MM.1S (cell line): ENCODE measurements around the gene ARHGAP36.

Experiments used
- DNase-seq: peaks from one replicate; pipeline ENCODE4 v3.0.0-alpha.2; 2015
- H2AFZ ChIP-seq: fragments of 300-600 bp; sonication (generic); 2 replicates; pipeline ENCODE4 v1.6.0; 2016; ENCODE audit warnings: antibody characterized with exemption, low read length
- H3F3A ChIP-seq: fragments of 300-600 bp; sonication (generic); 2 replicates; pipeline ENCODE4 v1.6.1; 2016; ENCODE audit warnings: mild to moderate bottlenecking, antibody characterized with exemption, low read length, moderate library complexity, mixed read lengths; ENCODE audit not compliant: insufficient read depth
- H3K27ac ChIP-seq: fragments of 300-600 bp; sonication (generic); 2 replicates; pipeline ENCODE4 v1.5.1; 2016; ENCODE audit warnings: mild to moderate bottlenecking, low read length
- H3K27me3 ChIP-seq: fragments of 300-600 bp; sonication (generic); replicated peaks from 2 replicates; pipeline ENCODE4 v1.6.0; 2016; ENCODE audit warnings: low read length; ENCODE audit not compliant: insufficient read depth
- H3K36me3 ChIP-seq: fragments of 300-600 bp; sonication (generic); replicated peaks from 2 replicates; pipeline ENCODE4 v1.6.1; 2016; ENCODE audit warnings: mild to moderate bottlenecking, low read length, mixed read lengths; ENCODE audit not compliant: insufficient read depth
- H3K4me1 ChIP-seq: fragments of 300-600 bp; sonication (generic); 2 replicates; pipeline ENCODE4 v1.6.1; 2016; ENCODE audit warnings: low read length, mixed read lengths
- H3K4me2 ChIP-seq: fragments of 300-600 bp; sonication (generic); 2 replicates; pipeline ENCODE4 v1.6.0; 2016; ENCODE audit warnings: low read depth, low read length
- H3K4me3 ChIP-seq: fragments of 300-600 bp; sonication (generic); 2 replicates; pipeline ENCODE4 v1.5.1; 2016; ENCODE audit warnings: low read length, mixed read lengths
- H3K79me2 ChIP-seq: fragments of 300-600 bp; sonication (generic); 2 replicates; pipeline ENCODE4 v1.6.1; 2016; ENCODE audit warnings: mixed run types, low read length, mixed read lengths
- H3K9ac ChIP-seq: fragments of 300-600 bp; sonication (generic); 2 replicates; pipeline ENCODE4 v1.6.1; 2016; ENCODE audit warnings: low read length, mixed read lengths
- H3K9me2 ChIP-seq: fragments of 300-600 bp; sonication (generic); replicated peaks from 2 replicates; pipeline ENCODE4 v1.6.1; 2016; ENCODE audit warnings: mild to moderate bottlenecking, low read length, mixed read lengths; ENCODE audit not compliant: insufficient read depth
- H3K9me3 ChIP-seq: fragments of 300-600 bp; sonication (generic); replicated peaks from 2 replicates; pipeline ENCODE4 v1.6.1; 2016; ENCODE audit warnings: mild to moderate bottlenecking, low read length, mixed read lengths; ENCODE audit not compliant: insufficient read depth
- H4K20me1 ChIP-seq: fragments of 300-600 bp; sonication (generic); 2 replicates; pipeline ENCODE4 v1.6.1; 2016; ENCODE audit warnings: mild to moderate bottlenecking, low read length, moderate library complexity, mixed read lengths; ENCODE audit not compliant: insufficient read depth
- CTCF ChIP-seq: fragments of 300-600 bp; sonication (generic); IDR thresholded peaks from 2 replicates; pipeline ENCODE4 v1.5.1; 2016; ENCODE audit warnings: antibody characterized with exemption, low read length, mixed read lengths
- EZH2 ChIP-seq: fragments of 300-600 bp; sonication (generic); optimal IDR thresholded peaks from 2 replicates; pipeline ENCODE3; 2017; ENCODE audit warnings: low read depth, mild to moderate bottlenecking, antibody characterized with exemption, low read length, mixed read lengths
- EZH2phosphoT487 ChIP-seq: fragments of 300-600 bp; sonication (generic); IDR thresholded peaks from 2 replicates; pipeline ENCODE4 v1.6.1; 2018; ENCODE audit warnings: antibody characterized with exemption, low read length

Gene ARHGAP36

DNA sequence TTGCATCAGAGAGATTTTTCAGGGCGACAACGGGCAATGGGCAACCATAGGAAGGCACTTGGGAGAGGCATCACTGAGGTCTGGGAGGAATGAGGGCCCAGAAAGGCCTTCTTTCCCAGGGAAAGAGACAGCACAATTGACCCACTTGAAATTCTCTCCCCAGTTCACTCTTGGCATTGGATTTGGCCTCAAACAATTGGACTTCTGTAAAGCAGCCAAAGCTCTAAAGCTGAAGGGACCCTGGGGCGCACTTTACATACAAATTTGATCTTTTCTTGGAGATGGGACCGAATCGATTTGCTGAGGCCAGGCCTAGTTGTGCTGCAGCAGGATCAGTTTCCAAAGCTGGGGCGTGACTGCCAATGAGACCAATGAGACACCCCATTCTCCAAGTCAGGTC, 3.2 kb downstream of the ARHGAP36 start:
- no peak overlapping the region for H3K9ac ChIP-seq
- H3K27me3 ChIP-seq = no peaks in the 10 kb centered on the region
- no peak overlapping the region for H3K4me3 ChIP-seq
- no peak for DNase-seq
- no peaks in the 10 kb centered on the region for H3K9me3 ChIP-seq
- H3K9me2 ChIP-seq = no peaks in the 10 kb centered on the region
- H3K79me2 ChIP-seq = no peaks in the 10 kb centered on the region
- no peaks in the 10 kb centered on the region for H3K36me3 ChIP-seq
- no peak for TF ChIP-seq EZH2phosphoT487
- TF ChIP-seq EZH2 = no peak
- TF ChIP-seq CTCF = no peak
- H4K20me1 ChIP-seq = no peaks in the 10 kb centered on the region
- H3F3A ChIP-seq = no peaks in the 10 kb centered on the region
- no peak overlapping the region for H3K4me2 ChIP-seq
- no peak overlapping the region for H3K27ac ChIP-seq
- H3K4me1 ChIP-seq = no peaks in the 10 kb centered on the region
- no peak overlapping the region for H2AFZ ChIP-seq

GRCh38 chrX:131063613-131064012, 5.5 kb downstream of the ARHGAP36 start:
- Histone ChIP-seq H4K20me1 (no peaks in the 10 kb centered on the region), H3K79me2 (no peaks in the 10 kb centered on the region), H3K4me3 (no peak overlapping the region), H3K4me2 (no peak overlapping the region), H2AFZ (no peak overlapping the region), H3K9ac (no peak overlapping the region), H3K36me3 (no peaks in the 10 kb centered on the region), H3K4me1 (no peaks in the 10 kb centered on the region), H3K27me3 (no peaks in the 10 kb centered on the region), H3K27ac (no peak overlapping the region), H3K9me2 (no peaks in the 10 kb centered on the region), H3K9me3 (no peaks in the 10 kb centered on the region), H3F3A (no peaks in the 10 kb centered on the region)
- no peak for TF ChIP-seq EZH2phosphoT487
- no peak for DNase-seq

GRCh38 chrX:131066237-131066636, 8.1 kb downstream of the ARHGAP36 start:
- TF ChIP-seq EZH2 = no peak
- no peak for TF ChIP-seq CTCF
- TF ChIP-seq EZH2phosphoT487 = no peak
- Histone ChIP-seq H3K27ac (no peak overlapping the region), H3K36me3 (no peaks in the 10 kb centered on the region), H3K27me3 (no peaks in the 10 kb centered on the region), H3K79me2 (no peaks in the 10 kb centered on the region), H3K4me2 (no peak overlapping the region), H3K4me3 (no peak overlapping the region), H2AFZ (no peak overlapping the region), H4K20me1 (no peaks in the 10 kb centered on the region), H3K9ac (no peak overlapping the region), H3K4me1 (no peaks in the 10 kb centered on the region), H3F3A (no peaks in the 10 kb centered on the region), H3K9me3 (no peaks in the 10 kb centered on the region), H3K9me2 (no peaks in the 10 kb centered on the region)
- DNase-seq = no peak

DNA sequence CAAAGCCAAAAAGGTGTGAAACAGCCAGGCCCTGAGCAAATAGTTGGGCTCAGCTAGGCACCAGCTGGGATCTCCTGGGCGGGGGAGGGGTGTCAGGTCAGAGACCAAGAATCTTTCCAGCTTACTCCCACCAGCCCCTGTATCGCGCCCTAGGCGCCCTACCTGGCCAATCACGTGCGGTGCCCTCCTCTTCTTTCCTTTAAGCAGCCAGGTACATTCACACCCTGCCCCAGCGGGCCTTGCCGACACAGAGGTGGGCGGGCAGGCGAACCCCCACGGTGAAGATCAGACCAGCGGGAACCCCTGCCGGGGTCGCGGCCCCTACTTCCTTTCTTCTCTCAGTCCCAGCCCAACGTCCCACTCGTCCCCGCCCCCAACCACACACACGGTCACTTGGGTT, 9.1 kb downstream of the ARHGAP36 start:
- no peaks in the 10 kb centered on the region for H3K79me2 ChIP-seq
- DNase-seq = no peak
- H3K4me1 ChIP-seq = no peaks in the 10 kb centered on the region
- no peaks in the 10 kb centered on the region for H3K9me3 ChIP-seq
- H3K4me3 ChIP-seq = no peak overlapping the region
- H3K9ac ChIP-seq = no peak overlapping the region
- no peak overlapping the region for H2AFZ ChIP-seq
- H3K27ac ChIP-seq = no peak overlapping the region
- no peaks in the 10 kb centered on the region for H3K9me2 ChIP-seq
- no peaks in the 10 kb centered on the region for H3K27me3 ChIP-seq
- no peak overlapping the region for H3K4me2 ChIP-seq
- no peaks in the 10 kb centered on the region for H3F3A ChIP-seq
- no peak for TF ChIP-seq EZH2phosphoT487
- TF ChIP-seq EZH2 = no peak
- no peak for TF ChIP-seq CTCF
- H3K36me3 ChIP-seq = no peaks in the 10 kb centered on the region
- no peaks in the 10 kb centered on the region for H4K20me1 ChIP-seq
